SK-N-MC (cell line): ENCODE results near the gene PSMA8.
"Not testable (repeated sequence)": the region's sequence is repeated elsewhere in the genome, so short reads cannot be mapped to it uniquely, and the experiment has no call there.

Source experiments
- DNase-seq: peaks from one replicate; pipeline ENCODE4 v3.0.0-alpha.2; 2011; ENCODE audit warnings: low read depth, low spot score
- H3K27ac ChIP-seq: fragments of 200-600 bp; sonication (generic); 2 replicates; pipeline ENCODE4 v1.5.1; 2016; ENCODE audit warnings: mixed run types
- H3K36me3 ChIP-seq: fragments of 200-600 bp; sonication (generic); 2 replicates; pipeline ENCODE4 v1.6.1; 2017; ENCODE audit warnings: antibody characterized with exemption, low read length, mixed read lengths; ENCODE audit not compliant: insufficient read depth
- H3K4me3 ChIP-seq: fragments of 200-600 bp; sonication (generic); 2 replicates; pipeline ENCODE4 v1.5.1; 2016
- H3K9ac ChIP-seq: fragments of 200-600 bp; sonication (generic); 2 replicates; pipeline ENCODE4 v1.8.0; 2017; ENCODE audit warnings: mixed run types, mixed read lengths; ENCODE audit not compliant: insufficient read length
- H3K9me3 ChIP-seq: fragments of 200-600 bp; sonication (generic); 2 replicates; pipeline ENCODE4 v1.6.1; 2017; ENCODE audit warnings: low read depth, mild to moderate bottlenecking, antibody characterized with exemption, low read length, moderate library complexity, mixed read lengths
- EZH2 ChIP-seq: fragments of 200-600 bp; sonication (generic); IDR thresholded peaks from one replicate; pipeline ENCODE4 v1.6.1; 2017; ENCODE audit warnings: antibody characterized with exemption
- FOXP2 ChIP-seq: optimal IDR thresholded peaks from 2 replicates; pipeline ENCODE3; 2011; ENCODE audit warnings: mild to moderate bottlenecking, moderate library complexity; ENCODE audit not compliant: insufficient read depth; ENCODE audit errors: extremely low read length, control extremely low read depth
- POLR2AphosphoS5 ChIP-seq: IDR thresholded peaks from 2 replicates; pipeline ENCODE4 v1.6.1; 2012; ENCODE audit warnings: mild to moderate bottlenecking, low read depth, low read length, borderline replicate concordance

The PSMA8 gene

GRCh38 chr18:26097563-26097962, 36.1 kb upstream of the PSMA8 start:
- no peaks in the 10 kb centered on the region for H3K9me3 ChIP-seq
- DNase-seq, result no peak
- H3K27ac ChIP-seq, result no peak overlapping the region
- no peak for TF ChIP-seq POLR2AphosphoS5
- TF ChIP-seq EZH2, result no peak
- TF ChIP-seq FOXP2, result no peak
- no peaks in the 10 kb centered on the region for H3K36me3 ChIP-seq
- no peak overlapping the region for H3K9ac ChIP-seq
- H3K4me3 ChIP-seq, result no peak overlapping the region

DNA sequence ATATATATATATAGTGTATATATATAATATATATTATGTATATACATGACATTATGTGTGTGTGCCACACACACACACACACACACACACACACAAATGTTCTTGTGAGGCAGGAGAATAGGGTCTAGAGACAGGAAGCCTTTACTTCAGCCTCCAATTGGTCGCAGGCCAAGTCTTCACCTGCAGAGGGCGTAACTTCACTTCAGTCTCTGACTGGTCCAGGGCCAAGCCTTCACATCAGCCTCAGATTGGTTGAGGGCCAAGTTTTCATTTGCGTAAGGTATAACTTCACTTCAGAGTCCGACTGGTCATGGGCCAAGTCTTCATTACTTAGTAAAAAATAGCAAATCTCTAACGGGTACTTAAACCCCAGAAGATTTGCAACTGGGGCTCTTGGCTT, 30.1 kb upstream of the PSMA8 start:
- Histone ChIP-seq H3K9ac (no peak overlapping the region), H3K36me3 (no peaks in the 10 kb centered on the region), H3K9me3 (no peaks in the 10 kb centered on the region), H3K4me3 (no peak overlapping the region), H3K27ac (no peak overlapping the region)
- TF ChIP-seq EZH2 (no peak), POLR2AphosphoS5 (no peak), FOXP2 (no peak)
- no peak for DNase-seq

GRCh38 chr18:26104035-26104434, 29.6 kb upstream of the PSMA8 start:
- Histone ChIP-seq H3K9ac (no peak overlapping the region), H3K27ac (no peak overlapping the region)

GRCh38 chr18:26119246-26119645, 14.4 kb upstream of the PSMA8 start:
- DNase-seq, result no peak
- TF ChIP-seq EZH2 (no peak), POLR2AphosphoS5 (no peak), FOXP2 (no peak)
- no peak overlapping the region for H3K9ac ChIP-seq
- H3K9me3 ChIP-seq, result no peaks in the 10 kb centered on the region
- H3K36me3 ChIP-seq, result no peaks in the 10 kb centered on the region
- no peak overlapping the region for H3K27ac ChIP-seq
- H3K4me3 ChIP-seq, result no peak overlapping the region

More at GRCh38 chr18:26104035-26104434, 29.6 kb upstream of the PSMA8 start:
- no peak overlapping the region for H3K4me3 ChIP-seq
- no peak for DNase-seq
- TF ChIP-seq POLR2AphosphoS5, result no peak
- no peak for TF ChIP-seq EZH2
- TF ChIP-seq FOXP2, result no peak
- H3K36me3 ChIP-seq, result no peaks in the 10 kb centered on the region
- H3K9me3 ChIP-seq, result no peaks in the 10 kb centered on the region

DNA sequence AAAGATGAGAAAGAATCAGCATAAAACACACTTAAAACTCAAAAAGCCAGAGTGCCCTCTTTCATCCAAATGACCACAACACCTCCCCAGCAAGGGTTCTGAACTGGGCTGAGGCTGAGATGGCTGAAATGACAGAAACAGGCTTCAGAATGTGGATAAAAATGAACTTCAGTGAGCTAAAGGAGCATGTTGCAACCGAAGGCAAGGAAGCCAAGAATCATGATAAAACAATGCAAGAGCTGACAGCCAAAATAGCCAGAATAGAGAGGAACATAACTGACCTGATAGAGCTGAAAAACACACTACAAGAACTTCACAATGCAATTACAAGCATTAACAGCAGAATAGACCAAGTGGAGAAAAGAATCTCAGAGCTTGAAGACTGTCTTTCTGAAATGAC, 12.2 kb upstream of the PSMA8 start:
- Histone ChIP-seq H3K9ac (no peak overlapping the region), H3K36me3 (no peaks in the 10 kb centered on the region), H3K9me3 (no peaks in the 10 kb centered on the region), H3K4me3 (no peak overlapping the region), H3K27ac (no peak overlapping the region)
- DNase-seq, result no peak
- TF ChIP-seq FOXP2 (no peak), POLR2AphosphoS5 (no peak), EZH2 (no peak)

DNA sequence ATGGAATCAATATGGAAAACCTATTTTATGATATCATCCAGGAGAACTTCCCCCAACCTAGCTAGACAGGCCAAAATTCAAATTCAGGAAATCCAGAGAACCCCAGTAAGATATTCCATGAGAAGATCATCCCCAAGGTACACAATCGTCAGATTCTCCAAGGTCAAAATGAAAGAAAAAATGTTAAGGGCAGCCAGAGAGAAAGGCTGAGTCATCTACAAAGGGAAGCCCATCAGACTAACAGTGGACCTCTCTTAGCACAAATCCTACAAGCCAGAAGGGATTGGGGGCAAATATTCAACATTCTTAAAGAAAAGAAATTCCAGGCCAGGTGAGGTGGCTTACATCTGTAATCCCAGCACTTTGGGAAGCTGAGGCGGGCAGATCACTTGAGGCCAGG, 11.7 kb upstream of the PSMA8 start:
- not testable (repeated sequence) for H3K36me3 ChIP-seq, H3K4me3 ChIP-seq, H3K9ac ChIP-seq, H3K27ac ChIP-seq, H3K9me3 ChIP-seq, DNase-seq

DNA sequence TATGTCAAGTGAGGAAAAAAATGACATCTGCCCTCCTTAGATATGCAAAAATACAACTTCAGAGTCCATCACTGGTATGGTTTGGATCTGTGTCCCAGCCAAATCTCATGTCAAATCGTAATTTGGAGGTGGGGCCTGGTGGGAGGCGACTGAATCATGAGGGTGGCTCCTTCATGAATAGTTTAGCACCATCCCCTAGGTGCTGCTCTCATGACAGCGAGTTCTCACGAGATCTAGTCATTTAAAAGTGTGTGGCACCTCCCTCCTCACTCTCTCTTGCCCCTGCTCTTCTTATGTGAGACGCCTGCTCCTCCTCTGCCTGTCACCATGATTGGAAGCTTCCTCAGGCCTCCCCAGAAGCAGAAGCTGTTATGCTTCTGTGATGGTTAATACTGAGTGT, 5.9 kb upstream of the PSMA8 start:
- TF ChIP-seq POLR2AphosphoS5 (no peak), FOXP2 (no peak), EZH2 (no peak)
- H3K9ac ChIP-seq, result no peak overlapping the region
- H3K9me3 ChIP-seq, result no peaks in the 10 kb centered on the region
- no peak for DNase-seq
- H3K36me3 ChIP-seq, result no peaks in the 10 kb centered on the region
- no peak overlapping the region for H3K27ac ChIP-seq
- no peak overlapping the region for H3K4me3 ChIP-seq

GRCh38 chr18:26128192-26128591, 5.5 kb upstream of the PSMA8 start:
- H3K27ac ChIP-seq, DNase-seq, H3K9me3 ChIP-seq, H3K9ac ChIP-seq, H3K36me3 ChIP-seq, H3K4me3 ChIP-seq: not testable (repeated sequence)

- no peak for DNase-seq
- Histone ChIP-seq H3K27ac (no peak overlapping the region), H3K9me3 (no peaks in the 10 kb centered on the region), H3K4me3 (no peak overlapping the region), H3K9ac (no peak overlapping the region), H3K36me3 (no peaks in the 10 kb centered on the region)
- TF ChIP-seq POLR2AphosphoS5 (no peak), FOXP2 (no peak), EZH2 (no peak)
These were observed 438 bp downstream of the PSMA8 start for GRCh38 chr18:26134107-26134506.

- Histone ChIP-seq H3K9me3 (no peaks in the 10 kb centered on the region), H3K9ac (no peak overlapping the region), H3K27ac (no peak overlapping the region), H3K36me3 (no peaks in the 10 kb centered on the region), H3K4me3 (no peak overlapping the region)
- no peak for TF ChIP-seq FOXP2
- TF ChIP-seq EZH2, result no peak
- no peak for TF ChIP-seq POLR2AphosphoS5
- no peak for DNase-seq
These were observed 1.9 kb downstream of the PSMA8 start for GRCh38 chr18:26135548-26135947.
